ENCODE results near the gene SCYL3.

GRCh38 chr1:169882039-169882511 is 11.6 kb downstream of the SCYL3 start:
- no peak for TF ChIP-seq CTCF (IDR thresholded peaks at IDR 0.05)
- TF ChIP-seq POLR2A (IDR thresholded peaks at IDR 0.05) = no peak
